Trophoblast cell (in vitro differentiated cells and primary cell): Measurements from ENCODE around the gene SEMA6D.

ENCODE experiments used
- DNase-seq, 2 donors: peaks; one replicate each; pipeline ENCODE4 v3.0.0-alpha.2; 2016
- H2AFZ ChIP-seq: 2 replicates; pipeline ENCODE4 v1.6.1; 2013; ENCODE audit warnings: low read length, moderate library complexity, mild to moderate bottlenecking; ENCODE audit not compliant: insufficient read depth, poor library complexity
- H2AK5ac ChIP-seq: 2 replicates; pipeline ENCODE4 v1.6.1; 2013; ENCODE audit warnings: mild to moderate bottlenecking, low read length
- H2BK120ac ChIP-seq: 2 replicates; pipeline ENCODE4 v1.6.1; 2013; ENCODE audit warnings: low read length, mild to moderate bottlenecking, moderate library complexity; ENCODE audit not compliant: insufficient read depth, poor library complexity
- H2BK12ac ChIP-seq: 2 replicates; pipeline ENCODE4 v1.6.1; 2013; ENCODE audit warnings: mild to moderate bottlenecking, low read length, moderate library complexity
- H2BK5ac ChIP-seq: 2 replicates; pipeline ENCODE4 v1.6.1; 2013; ENCODE audit warnings: low read length, low read depth, moderate library complexity, mild to moderate bottlenecking; ENCODE audit not compliant: poor library complexity
- H3K14ac ChIP-seq: 2 replicates; pipeline ENCODE4 v1.6.1; 2013; ENCODE audit warnings: mild to moderate bottlenecking, low read length
- H3K18ac ChIP-seq: 2 replicates; pipeline ENCODE4 v1.6.1; 2013; ENCODE audit warnings: mild to moderate bottlenecking, low read length
- H3K23ac ChIP-seq: 2 replicates; pipeline ENCODE4 v1.6.1; 2013; ENCODE audit warnings: low read length
- H3K27ac ChIP-seq: 2 replicates; pipeline ENCODE4 v1.5.1; 2013; ENCODE audit warnings: low read depth, mild to moderate bottlenecking, inconsistent platforms, low read length, moderate library complexity
- H3K27me3 ChIP-seq: 2 replicates; pipeline ENCODE4 v1.6.1; 2013; ENCODE audit warnings: inconsistent platforms, mild to moderate bottlenecking, low read length, moderate library complexity; ENCODE audit not compliant: insufficient read depth
- H3K36me3 ChIP-seq, 2 experiments: 1 replicate in 1 of 2; 2 replicates in 1 of 2; pipeline ENCODE4 v1.6.1; 2013; ENCODE audit warnings: low read length in 2 of 2, mild to moderate bottlenecking in 2 of 2, moderate library complexity in 1 of 2; ENCODE audit not compliant: insufficient read depth in 2 of 2, control insufficient read depth in 1 of 2
- H3K4ac ChIP-seq: 2 replicates; pipeline ENCODE4 v1.6.1; 2013; ENCODE audit warnings: low read depth, mild to moderate bottlenecking, low read length, moderate library complexity
- H3K4me1 ChIP-seq, 2 experiments: 1 replicate in 1 of 2; 2 replicates in 1 of 2; pipeline ENCODE4 v1.6.1; 2013; ENCODE audit warnings: low read length in 2 of 2, mild to moderate bottlenecking in 2 of 2, moderate library complexity in 1 of 2; ENCODE audit not compliant: insufficient read depth in 2 of 2, control insufficient read depth in 1 of 2
- H3K4me2 ChIP-seq: 2 replicates; pipeline ENCODE4 v1.6.1; 2013; ENCODE audit warnings: inconsistent platforms, mild to moderate bottlenecking, low read length, moderate library complexity
- H3K4me3 ChIP-seq: 2 replicates; pipeline ENCODE4 v1.5.1; 2013; ENCODE audit warnings: mild to moderate bottlenecking, low read depth, low read length, inconsistent platforms
- H3K79me1 ChIP-seq: one replicate; pipeline ENCODE4 v1.6.1; 2013; ENCODE audit warnings: low read length
- H3K79me2 ChIP-seq: 2 replicates; pipeline ENCODE4 v1.6.1; 2013; ENCODE audit warnings: low read length, mild to moderate bottlenecking; ENCODE audit not compliant: control insufficient read depth, insufficient read depth, poor library complexity
- H3K9ac ChIP-seq: 2 replicates; pipeline ENCODE4 v1.6.1; 2013; ENCODE audit warnings: mild to moderate bottlenecking, low read length
- H3K9me3 ChIP-seq: 2 replicates; pipeline ENCODE4 v1.6.1; 2013; ENCODE audit warnings: low read depth, mild to moderate bottlenecking, control low read depth, inconsistent platforms, low read length; ENCODE audit not compliant: insufficient read depth
- H4K12ac ChIP-seq: 2 replicates; pipeline ENCODE4 v1.6.1; 2013; ENCODE audit warnings: low read depth, mild to moderate bottlenecking, low read length, moderate library complexity
- H4K8ac ChIP-seq: 2 replicates; pipeline ENCODE4 v1.6.1; 2013; ENCODE audit warnings: low read depth, mild to moderate bottlenecking, low read length, moderate library complexity
- H4K91ac ChIP-seq: one replicate; pipeline ENCODE4 v1.6.1; 2013; ENCODE audit warnings: low read depth, mild to moderate bottlenecking, low read length, moderate library complexity
- WGBS: extraction: QIAGEN DNeasy Blood & Tissue Kit; methylation state at CpG from one replicate; pipeline ENCODE4 v1.1.7; 2013; ENCODE audit warnings: missing lambda C conversion rate; ENCODE audit not compliant: insufficient read length, insufficient coverage; ENCODE audit errors: extremely low coverage; 5-methylcytosine and 5-hydroxymethylcytosine counted together

SEMA6D gene

GRCh38 chr15:47750740-47751262 is 33.5 kb downstream of the SEMA6D start:
- Histone ChIP-seq H3K9ac (no peak overlapping the region), H3K4me3 (no peak overlapping the region), H4K91ac (no peak overlapping the region), H3K27ac (no peak overlapping the region), H4K8ac (no peak overlapping the region), H3K27me3 (no peaks in the 10 kb centered on the region), H3K4me1 (peaks cover 0 to 7% of the 10 kb centered on the region in 2 experiments), H3K36me3 (no peaks in the 10 kb centered on the region), H3K23ac (no peak overlapping the region), H3K18ac (no peak overlapping the region), H3K9me3 (no peaks in the 10 kb centered on the region), H3K79me2 (no peaks in the 10 kb centered on the region), H2BK5ac (no peak overlapping the region), H2AK5ac (no peak overlapping the region), H3K4me2 (no peak overlapping the region), H2BK12ac (no peak overlapping the region), H4K12ac (no peak overlapping the region), H3K4ac (no peak overlapping the region), H2BK120ac (no peak overlapping the region), H2AFZ (no peak overlapping the region), H3K79me1 (no peaks in the 10 kb centered on the region), H3K14ac (no peak overlapping the region)
- no CpG with 5 or more reads among the region's 4 CpGs for WGBS
- no peak for DNase-seq

GRCh38 chr15:47753591-47753990 is 36.3 kb downstream of the SEMA6D start:
- Histone ChIP-seq H4K8ac (no peak overlapping the region), H2BK120ac (no peak overlapping the region), H3K79me2 (no peaks in the 10 kb centered on the region), H3K4me2 (no peak overlapping the region), H2AFZ (no peak overlapping the region), H3K23ac (no peak overlapping the region), H3K79me1 (no peaks in the 10 kb centered on the region), H3K27ac (no peak overlapping the region), H2AK5ac (no peak overlapping the region), H4K12ac (no peak overlapping the region), H3K36me3 (no peaks in the 10 kb centered on the region), H3K4me1 (peaks cover 0 to 7% of the 10 kb centered on the region in 2 experiments), H3K4ac (no peak overlapping the region), H3K9me3 (no peaks in the 10 kb centered on the region), H3K14ac (no peak overlapping the region), H3K9ac (no peak overlapping the region), H3K4me3 (no peak overlapping the region), H3K18ac (no peak overlapping the region), H4K91ac (no peak overlapping the region), H2BK5ac (no peak overlapping the region), H2BK12ac (no peak overlapping the region), H3K27me3 (no peaks in the 10 kb centered on the region)
- no CpG with 5 or more reads among the region's 4 CpGs for WGBS
- DNase-seq = no peak

GRCh38 chr15:47754312-47754711 is 37.0 kb downstream of the SEMA6D start:
- Histone ChIP-seq H3K4me1 (peaks cover 0 to 7% of the 10 kb centered on the region in 2 experiments), H3K27me3 (no peaks in the 10 kb centered on the region), H3K79me2 (no peaks in the 10 kb centered on the region), H3K9ac (no peak overlapping the region), H3K9me3 (no peaks in the 10 kb centered on the region), H3K79me1 (no peaks in the 10 kb centered on the region), H2AK5ac (no peak overlapping the region), H3K14ac (no peak overlapping the region), H3K23ac (no peak overlapping the region), H2BK12ac (no peak overlapping the region), H3K27ac (no peak overlapping the region), H3K4ac (no peak overlapping the region), H3K18ac (no peak overlapping the region), H2BK120ac (no peak overlapping the region), H2BK5ac (no peak overlapping the region), H4K91ac (no peak overlapping the region), H3K4me3 (no peak overlapping the region), H4K8ac (no peak overlapping the region), H4K12ac (no peak overlapping the region), H3K4me2 (no peak overlapping the region), H3K36me3 (no peaks in the 10 kb centered on the region), H2AFZ (no peak overlapping the region)
- DNase-seq = no peak

GRCh38 chr15:47755941-47756340 is 38.6 kb downstream of the SEMA6D start:
- no peak overlapping the region for H4K12ac ChIP-seq
- no peak overlapping the region for H4K8ac ChIP-seq
- WGBS = no CpG with 5 or more reads among the region's 2 CpGs
- no peaks in the 10 kb centered on the region for H3K27me3 ChIP-seq
- no peak overlapping the region for H3K4me3 ChIP-seq
- H2BK5ac ChIP-seq = no peak overlapping the region
- H2BK120ac ChIP-seq = no peak overlapping the region
- no peak overlapping the region for H3K18ac ChIP-seq
- no peak overlapping the region for H2BK12ac ChIP-seq
- no peaks in the 10 kb centered on the region for H3K79me1 ChIP-seq
- H3K4me2 ChIP-seq = no peak overlapping the region
- no peak overlapping the region for H3K4ac ChIP-seq
- H3K9ac ChIP-seq = no peak overlapping the region
- peak; percentile 42 to 81 for DNase-seq
- no peaks in the 10 kb centered on the region for H3K9me3 ChIP-seq
- H3K23ac ChIP-seq = no peak overlapping the region
- no peak overlapping the region for H2AFZ ChIP-seq
- H2AK5ac ChIP-seq = no peak overlapping the region
- no peak overlapping the region for H3K27ac ChIP-seq
- H4K91ac ChIP-seq = no peak overlapping the region
- H3K14ac ChIP-seq = no peak overlapping the region
- H3K79me2 ChIP-seq = no peaks in the 10 kb centered on the region
- H3K36me3 ChIP-seq = no peaks in the 10 kb centered on the region
- H3K4me1 ChIP-seq = no peaks in the 10 kb centered on the region
